Fibroblast of pulmonary artery (primary cell): ENCODE results near the gene TTLL7.

Experiments used
- DNase-seq: peaks from one replicate; pipeline ENCODE4 v3.0.0-alpha.2; 2010; ENCODE audit warnings: low read depth
- H3K4me3 ChIP-seq: replicated peaks from 2 replicates; pipeline ENCODE4 v1.5.1; 2011; ENCODE audit warnings: low read depth, mild to moderate bottlenecking, control low read depth, low read length, moderate library complexity
- CTCF ChIP-seq: IDR thresholded peaks from 2 replicates; pipeline ENCODE4 v1.5.1; 2011; ENCODE audit warnings: mild to moderate bottlenecking, control low read depth, low read length, inconsistent platforms; ENCODE audit errors: missing control alignments

Gene TTLL7

GRCh38 chr1:83860490-83861221, 138.3 kb downstream of the TTLL7 start:
- H3K4me3 ChIP-seq: peak overlapping the region; percentile 53
- DNase-seq: peak; percentile 45
- peak; percentile 57 for TF ChIP-seq CTCF

GRCh38 chr1:83857716-83858115, 141.2 kb downstream of the TTLL7 start:
- no peak for DNase-seq
- TF ChIP-seq CTCF: no peak
- no peak overlapping the region for H3K4me3 ChIP-seq

DNA sequence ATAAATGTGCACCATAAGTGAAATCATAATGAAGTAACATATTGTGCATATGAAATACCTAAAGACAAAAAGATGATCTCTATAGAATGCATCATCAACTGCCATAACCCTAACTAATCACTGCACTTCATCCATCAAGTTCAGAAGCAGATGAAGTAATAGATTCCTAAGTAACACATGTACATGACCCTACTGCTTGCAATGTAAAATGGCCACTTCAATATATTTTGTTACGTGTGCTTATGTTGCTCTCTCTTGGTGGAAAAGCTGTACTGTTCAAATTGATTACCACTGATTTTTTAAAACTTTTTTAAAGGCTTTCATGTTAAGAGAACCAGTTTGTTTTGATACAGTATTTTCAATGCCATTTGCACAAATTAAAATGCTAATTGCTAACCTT, 141.8 kb downstream of the TTLL7 start:
- H3K4me3 ChIP-seq: no peak overlapping the region
- peak; percentile 10 for TF ChIP-seq CTCF
- DNase-seq: peak; percentile 46

GRCh38 chr1:83856381-83856780, 142.6 kb downstream of the TTLL7 start:
- TF ChIP-seq CTCF: no peak
- DNase-seq: no peak
- H3K4me3 ChIP-seq: no peak overlapping the region

DNA sequence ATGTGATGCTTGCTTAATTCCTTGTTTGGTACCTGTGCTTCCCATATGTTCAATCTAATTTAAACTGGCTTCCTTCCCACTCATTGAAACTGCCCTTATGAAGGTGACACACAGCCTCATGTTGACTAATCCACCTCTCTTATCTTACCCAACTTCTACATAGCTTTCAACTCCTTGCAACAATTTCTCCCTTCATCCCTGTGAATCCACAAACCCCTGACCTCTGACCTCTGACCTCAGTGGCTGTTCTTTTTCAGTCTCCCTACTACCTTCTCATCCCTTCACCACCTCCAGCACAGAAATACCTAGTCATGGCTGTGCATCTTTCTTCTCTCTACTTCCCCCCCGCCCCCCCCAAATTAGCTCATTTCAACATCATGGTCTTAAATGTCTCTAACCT, 144.5 kb downstream of the TTLL7 start:
- no peak for DNase-seq
- no peak for TF ChIP-seq CTCF
- no peak overlapping the region for H3K4me3 ChIP-seq

- no peak for TF ChIP-seq CTCF
- no peak for DNase-seq
- H3K4me3 ChIP-seq: no peak overlapping the region
Measured at GRCh38 chr1:83850834-83851233, 148.1 kb downstream of the TTLL7 start.

DNA sequence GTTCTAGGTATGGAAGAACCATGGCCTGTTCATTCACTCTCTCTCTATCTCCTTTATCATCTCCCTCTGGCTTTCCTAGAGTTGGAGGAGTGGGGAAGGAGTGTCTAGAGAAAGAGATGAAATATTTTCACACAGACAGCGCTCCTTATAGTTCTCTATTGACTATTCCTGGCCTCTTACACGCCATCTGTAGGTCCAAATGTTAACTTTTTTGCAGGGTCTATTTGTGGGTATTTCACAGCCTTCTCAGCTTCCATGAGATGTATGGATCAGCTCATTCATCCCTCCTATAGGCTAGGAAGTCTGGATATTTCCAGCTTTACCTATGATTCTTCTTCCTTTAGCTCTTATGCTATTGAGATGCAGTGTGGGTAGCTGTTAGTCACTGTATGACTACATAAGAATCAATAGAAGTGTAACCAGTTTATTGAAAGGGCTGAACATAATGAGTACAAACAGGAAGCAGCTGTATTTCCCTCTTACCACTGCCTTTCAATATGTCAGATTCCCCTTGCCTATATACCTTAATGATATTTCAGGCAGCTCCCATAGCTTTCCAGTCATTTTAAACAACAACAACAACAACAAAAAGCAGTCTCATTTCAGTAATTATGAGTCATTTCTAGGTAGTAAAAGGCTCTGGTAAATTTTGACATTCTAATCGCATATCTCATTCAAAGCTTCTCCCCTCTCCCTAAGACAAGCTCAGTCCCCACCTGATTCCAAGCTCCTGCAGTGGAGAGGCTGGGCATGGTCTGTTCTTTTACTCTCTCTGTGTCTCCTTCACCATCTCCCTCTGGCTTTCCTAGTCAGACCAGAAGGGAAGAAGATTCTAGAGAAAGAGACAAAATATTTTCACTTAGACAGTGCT, 149.5 kb downstream of the TTLL7 start:
- DNase-seq: no peak
- H3K4me3 ChIP-seq: no peak overlapping the region
- no peak for TF ChIP-seq CTCF
